ENCODE data around the gene PIPOX. TPM values are rescaled to one million over a fixed set of nuclear protein-coding genes. Genes with fewer than 3 reads are reported as not detected.

Gene PIPOX
- total and polyA plus RNA-seq, 2 of the 8 experiments (the other 6 are each of a cell fraction or from before 2014, with no cell fraction given) = 57.2 to 99.6 TPM

GRCh38 chr17:29016345-29017210, 26.4 kb upstream of the PIPOX start (continued):
- no peak for TF ChIP-seq SP2 (IDR thresholded peaks at IDR 0.05; ENCODE audit: low read length)
- no peak for TF ChIP-seq POU5F1 (IDR thresholded peaks at IDR 0.05; ENCODE audit: low read depth, low read length)
- no peak for TF ChIP-seq SIX5 (IDR thresholded peaks at IDR 0.05; ENCODE audit: low read depth, low read length)
- no peak for TF ChIP-seq TCF12 (IDR thresholded peaks at IDR 0.05; ENCODE audit: low read depth, low read length)
- TF ChIP-seq JUND (IDR thresholded peaks at IDR 0.05; ENCODE audit: low read length) = no peak
- no peak for TF ChIP-seq CHD1 (IDR thresholded peaks at IDR 0.05; ENCODE audit: low read depth, low read length)
- TF ChIP-seq GABPA (IDR thresholded peaks at IDR 0.05; ENCODE audit: borderline replicate concordance, insufficient read depth, low read length) = no peak
